ENCODE results near the gene TAF1A. TPM values are rescaled to one million over a fixed set of nuclear protein-coding genes. Genes with fewer than 3 reads are reported as not detected.

The TAF1A gene
- total RNA-seq, 1 experiment from 2014 or later, result 19.3 TPM

DNA sequence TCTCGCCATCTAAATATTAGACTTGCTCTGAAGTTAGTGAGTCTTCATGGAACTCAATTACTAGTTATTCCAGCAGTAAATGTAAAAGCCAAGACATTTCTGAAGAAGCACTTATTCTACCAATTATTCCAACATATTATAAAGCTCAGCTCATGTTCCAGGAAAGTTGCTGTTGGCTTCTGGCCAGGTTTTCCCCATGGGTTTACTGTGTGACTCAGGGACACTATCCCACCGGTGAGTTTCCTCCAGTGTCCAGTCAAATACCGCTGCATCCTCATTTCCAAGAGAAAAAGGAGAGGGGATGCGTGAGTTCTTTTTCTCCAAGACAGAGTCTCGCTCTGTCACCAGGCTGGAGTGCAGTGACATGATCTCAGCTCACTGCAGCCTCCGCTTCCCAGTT is 32.6 kb downstream of the TAF1A start:
- Histone ChIP-seq H3K27me3 (replicated peaks; ENCODE audit: insufficient read depth, low read depth, low read length, poor library complexity) (no peaks in the 10 kb centered on the region), H3K4me3 (ENCODE audit: low read depth, low read length, poor library complexity, severe bottlenecking) (no peak overlapping the region), H3K27ac (ENCODE audit: low read depth, low read length, poor library complexity, severe bottlenecking) (no peak overlapping the region), H3K4me1 (ENCODE audit: insufficient read depth, low read length, poor library complexity, severe bottlenecking) (no peaks in the 10 kb centered on the region), H3K36me3 (ENCODE audit: insufficient read depth, low read length, poor library complexity, severe bottlenecking) (peaks cover 30% of the 10 kb centered on the region), H3K9me3 (ENCODE audit: low read depth, low read length, poor library complexity, severe bottlenecking) (no peaks in the 10 kb centered on the region)
- intact Hi-C loops (cut with micrococcal nuclease; ENCODE audit: unreplicated experiment), result no loop called here
- no TSS peak for BruUV-seq (replicated peaks)
- TF ChIP-seq EZH2 (IDR thresholded peaks at IDR 0.05; ENCODE audit: borderline replicate concordance, low read depth, low read length, poor library complexity, severe bottlenecking), result no peak
- no peak for TF ChIP-seq CTCF (conservative IDR thresholded peaks at IDR 0.05; ENCODE audit: low read depth, low read length)
- POLR2A ChIA-PET (ENCODE audit: low non-redundant PET), result no interaction called here
- DNase-seq (ENCODE audit: low spot score), result no peak
- CTCF ChIA-PET, result no interaction called here

DNA sequence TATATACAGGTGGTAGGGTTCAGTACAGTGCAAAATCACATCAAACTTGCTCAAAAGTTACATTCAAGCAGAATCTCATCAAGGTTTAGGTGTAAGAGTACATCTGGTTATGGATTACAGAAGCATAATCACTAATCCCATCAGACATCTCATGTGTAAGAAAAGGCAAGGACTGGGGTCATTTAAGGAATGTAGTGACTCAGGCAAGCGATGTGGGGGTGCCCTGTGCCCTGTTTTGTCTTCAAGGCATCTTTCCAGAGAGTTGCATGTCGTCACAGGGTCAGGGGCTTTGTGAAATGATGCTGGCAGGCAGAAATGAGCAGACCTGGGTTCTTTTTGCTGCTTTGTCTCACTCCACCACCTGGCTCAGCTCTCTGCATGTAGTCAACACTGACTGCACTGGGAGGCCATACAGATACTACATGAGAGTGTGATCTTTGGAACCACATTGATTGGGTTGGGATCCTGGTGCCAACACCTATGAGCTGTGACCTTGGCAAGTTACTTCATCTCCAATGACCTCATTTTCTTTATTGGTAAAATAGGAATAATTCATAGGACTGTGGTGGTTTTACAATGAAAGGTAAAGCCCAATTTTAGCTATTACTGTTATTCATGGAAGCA is 33.6 kb downstream of the TAF1A start:
- TF ChIP-seq CTCF (conservative IDR thresholded peaks at IDR 0.05; ENCODE audit: low read depth, low read length) (no peak), EZH2 (IDR thresholded peaks at IDR 0.05; ENCODE audit: borderline replicate concordance, low read depth, low read length, poor library complexity, severe bottlenecking) (no peak)
- no peaks in the 10 kb centered on the region for H3K9me3 ChIP-seq (ENCODE audit: low read depth, low read length, poor library complexity, severe bottlenecking)
- peaks cover 27% of the 10 kb centered on the region for H3K36me3 ChIP-seq (ENCODE audit: insufficient read depth, low read length, poor library complexity, severe bottlenecking)
- no peak for DNase-seq (ENCODE audit: low spot score)
- H3K27ac ChIP-seq (ENCODE audit: low read depth, low read length, poor library complexity, severe bottlenecking), result no peak overlapping the region
- BruUV-seq (replicated peaks), result no TSS peak
- intact Hi-C loops (cut with micrococcal nuclease; ENCODE audit: unreplicated experiment), result no loop called here
- POLR2A ChIA-PET (ENCODE audit: low non-redundant PET), result no interaction called here
- no peak overlapping the region for H3K4me3 ChIP-seq (ENCODE audit: low read depth, low read length, poor library complexity, severe bottlenecking)
- H3K27me3 ChIP-seq (replicated peaks; ENCODE audit: insufficient read depth, low read depth, low read length, poor library complexity), result no peaks in the 10 kb centered on the region
- CTCF ChIA-PET, result no interaction called here
- H3K4me1 ChIP-seq (ENCODE audit: insufficient read depth, low read length, poor library complexity, severe bottlenecking), result no peaks in the 10 kb centered on the region

- peaks cover 17% of the 10 kb centered on the region for H3K36me3 ChIP-seq (ENCODE audit: insufficient read depth, low read length, poor library complexity, severe bottlenecking)
- no peak for TF ChIP-seq CTCF (conservative IDR thresholded peaks at IDR 0.05; ENCODE audit: low read depth, low read length)
- no peak for TF ChIP-seq EZH2 (IDR thresholded peaks at IDR 0.05; ENCODE audit: borderline replicate concordance, low read depth, low read length, poor library complexity, severe bottlenecking)
- H3K27me3 ChIP-seq (replicated peaks; ENCODE audit: insufficient read depth, low read depth, low read length, poor library complexity), result no peaks in the 10 kb centered on the region
- intact Hi-C loops (cut with micrococcal nuclease; ENCODE audit: unreplicated experiment), result no loop called here
- POLR2A ChIA-PET (ENCODE audit: low non-redundant PET), result no interaction called here
- no peaks in the 10 kb centered on the region for H3K9me3 ChIP-seq (ENCODE audit: low read depth, low read length, poor library complexity, severe bottlenecking)
- no peak overlapping the region for H3K4me3 ChIP-seq (ENCODE audit: low read depth, low read length, poor library complexity, severe bottlenecking)
- no peak overlapping the region for H3K27ac ChIP-seq (ENCODE audit: low read depth, low read length, poor library complexity, severe bottlenecking)
- DNase-seq (ENCODE audit: low spot score), result no peak
- CTCF ChIA-PET, result no interaction called here
- H3K4me1 ChIP-seq (ENCODE audit: insufficient read depth, low read length, poor library complexity, severe bottlenecking), result no peaks in the 10 kb centered on the region
- no TSS peak for BruUV-seq (replicated peaks)
Measured at GRCh38 chr1:222554177-222554576, 35.6 kb downstream of the TAF1A start.
